ENCODE data around the gene GORASP1.

- TF ChIP-seq CTCF (IDR thresholded peaks at IDR 0.05; ENCODE audit: insufficient read depth, low read depth, low read length) (no peak), EZH2 (IDR thresholded peaks at IDR 0.05; ENCODE audit: insufficient read depth, low read length) (no peak)
Observed at GRCh38 chr3:39075910-39076309, 31.5 kb downstream of the GORASP1 start.

All from astrocyte (in vitro differentiated cells and primary cell).